ENCODE data around the gene SH3GL2. TPM values are rescaled to one million over a fixed set of nuclear protein-coding genes. Genes with fewer than 3 reads are reported as not detected.
A peak's percentile ranks its signal among the peaks of the same experiment; 100 is the strongest.

The SH3GL2 gene
- total RNA-seq, result not detected

- Mint-ChIP-seq H3K4me1 (peaks cover 6% of the 10 kb centered on the region), H3K4me3 (no peak within 1 kb of the TSS), H3K36me3 (ENCODE audit: low read depth) (no peaks in the 10 kb centered on the region), H3K27ac (no peak within 1 kb of the TSS), H3K27me3 (peaks cover 35% of the 10 kb centered on the region), H3K9me3 (ENCODE audit: low read depth) (peaks cover 6% of the 10 kb centered on the region)
- DNase-seq (peak; percentile 47), ATAC-seq (peak; percentile 60)
- intact Hi-C loops (cut with DNase I, micrococcal nuclease), result no loop called here
- ChIA-PET CTCF (no interaction called here), POLR2A (no interaction called here)
Observed at GRCh38 chr9:17578911-17579793, at the start of gene SH3GL2. Gene SH3GL2 (plus strand): TSS chr9:17579066.

GRCh38 chr9:17531642-17532254, 47.1 kb upstream of the SH3GL2 start:
- Mint-ChIP-seq H3K36me3 (ENCODE audit: low read depth) (no peaks in the 10 kb centered on the region), H3K4me1 (no peaks in the 10 kb centered on the region), H3K27me3 (no peaks in the 10 kb centered on the region), H3K9me3 (ENCODE audit: low read depth) (no peaks in the 10 kb centered on the region), H3K4me3 (no peak overlapping the region), H3K27ac (no peak overlapping the region)
- DNase-seq (peak; percentile 61), ATAC-seq (no peak)
- intact Hi-C loops (cut with DNase I, micrococcal nuclease), result loop anchor here (2.0 to 5.0 kb wide), 4 partner anchors 269 to 1496 kb away; no protein-coding TSS in a partner anchor
- ChIA-PET CTCF (interaction anchor here (0.7 to 1.5 kb wide), 2 partner anchors 17 to 682 kb away, joined by 3 to 4 read pairs; no protein-coding TSS in a partner anchor), POLR2A (no interaction called here)

- no peak for ATAC-seq
- no peak for DNase-seq
- Mint-ChIP-seq H3K9me3 (ENCODE audit: low read depth) (no peaks in the 10 kb centered on the region), H3K4me3 (no peak overlapping the region), H3K4me1 (no peaks in the 10 kb centered on the region), H3K36me3 (ENCODE audit: low read depth) (no peaks in the 10 kb centered on the region), H3K27me3 (no peaks in the 10 kb centered on the region), H3K27ac (no peak overlapping the region)
- POLR2A ChIA-PET, result no interaction called here
- intact Hi-C loops (cut with DNase I, micrococcal nuclease), result loop anchor here (5.0 kb wide), 2 partner anchors 270 to 1495 kb away; no protein-coding TSS in a partner anchor
- CTCF ChIA-PET, result interaction anchor here (0.6 to 1.5 kb wide), 4 partner anchors 16 to 1457 kb away, joined by 3 to 4 read pairs (median 4); no protein-coding TSS in a partner anchor
Observed at GRCh38 chr9:17532461-17532860, 46.4 kb upstream of the SH3GL2 start.

- no peak for ATAC-seq
- CTCF ChIA-PET, result no interaction called here
- POLR2A ChIA-PET, result no interaction called here
Observed at GRCh38 chr9:17535176-17535575, 43.7 kb upstream of the SH3GL2 start.

GRCh38 chr9:17536027-17536426, 42.8 kb upstream of the SH3GL2 start:
- ChIA-PET CTCF (no interaction called here), POLR2A (no interaction called here)
- ATAC-seq (no peak), DNase-seq (no peak)
- no peak overlapping the region for H3K27ac Mint-ChIP-seq
- intact Hi-C loops (cut with DNase I, micrococcal nuclease), result no loop called here
- H3K27me3 Mint-ChIP-seq, result no peaks in the 10 kb centered on the region
- H3K4me3 Mint-ChIP-seq, result no peak overlapping the region
- H3K9me3 Mint-ChIP-seq (ENCODE audit: low read depth), result no peaks in the 10 kb centered on the region
- no peaks in the 10 kb centered on the region for H3K36me3 Mint-ChIP-seq (ENCODE audit: low read depth)
- no peaks in the 10 kb centered on the region for H3K4me1 Mint-ChIP-seq

More at GRCh38 chr9:17535176-17535575, 43.7 kb upstream of the SH3GL2 start:
- intact Hi-C loops (cut with DNase I, micrococcal nuclease), result no loop called here
- Mint-ChIP-seq H3K27me3 (no peaks in the 10 kb centered on the region), H3K27ac (no peak overlapping the region), H3K4me3 (no peak overlapping the region), H3K9me3 (ENCODE audit: low read depth) (no peaks in the 10 kb centered on the region), H3K36me3 (ENCODE audit: low read depth) (no peaks in the 10 kb centered on the region), H3K4me1 (no peaks in the 10 kb centered on the region)
- DNase-seq, result no peak

GRCh38 chr9:17551023-17551422, 27.8 kb upstream of the SH3GL2 start:
- Mint-ChIP-seq H3K4me1 (no peaks in the 10 kb centered on the region), H3K4me3 (no peak overlapping the region), H3K27ac (no peak overlapping the region), H3K9me3 (ENCODE audit: low read depth) (peaks cover 4% of the 10 kb centered on the region), H3K36me3 (ENCODE audit: low read depth) (no peaks in the 10 kb centered on the region), H3K27me3 (no peaks in the 10 kb centered on the region)
- ChIA-PET CTCF (interaction anchor here (0.6 kb wide), 1 partner anchor 32 kb away, joined by 3 read pairs; no protein-coding TSS in a partner anchor), POLR2A (no interaction called here)
- no peak for ATAC-seq
- DNase-seq, result no peak
- intact Hi-C loops (cut with DNase I, micrococcal nuclease), result no loop called here

GRCh38 chr9:17555362-17556054, 23.4 kb upstream of the SH3GL2 start:
- intact Hi-C loops (cut with DNase I, micrococcal nuclease), result no loop called here
- ATAC-seq, result no peak
- no peak overlapping the region for H3K4me3 Mint-ChIP-seq
- CTCF ChIA-PET, result no interaction called here
- POLR2A ChIA-PET, result no interaction called here
- H3K27ac Mint-ChIP-seq, result no peak overlapping the region
- no peaks in the 10 kb centered on the region for H3K36me3 Mint-ChIP-seq (ENCODE audit: low read depth)
- no peak for DNase-seq
- H3K4me1 Mint-ChIP-seq, result no peaks in the 10 kb centered on the region
- no peaks in the 10 kb centered on the region for H3K9me3 Mint-ChIP-seq (ENCODE audit: low read depth)
- no peaks in the 10 kb centered on the region for H3K27me3 Mint-ChIP-seq

GRCh38 chr9:17556255-17556654, 22.6 kb upstream of the SH3GL2 start:
- intact Hi-C loops (cut with DNase I, micrococcal nuclease), result no loop called here
- CTCF ChIA-PET, result no interaction called here

GRCh38 chr9:17556935-17557334, 21.9 kb upstream of the SH3GL2 start:
- POLR2A ChIA-PET, result no interaction called here
- no peak for ATAC-seq
- intact Hi-C loops (cut with DNase I, micrococcal nuclease), result no loop called here
- no peaks in the 10 kb centered on the region for H3K4me1 Mint-ChIP-seq
- no peak overlapping the region for H3K4me3 Mint-ChIP-seq
- peaks cover under 1% of the 10 kb centered on the region for H3K9me3 Mint-ChIP-seq (ENCODE audit: low read depth)
- no peaks in the 10 kb centered on the region for H3K36me3 Mint-ChIP-seq (ENCODE audit: low read depth)
- CTCF ChIA-PET, result no interaction called here
- DNase-seq, result no peak
- no peaks in the 10 kb centered on the region for H3K27me3 Mint-ChIP-seq
- H3K27ac Mint-ChIP-seq, result no peak overlapping the region

More at GRCh38 chr9:17556255-17556654, 22.6 kb upstream of the SH3GL2 start:
- Mint-ChIP-seq H3K27me3 (no peaks in the 10 kb centered on the region), H3K4me1 (no peaks in the 10 kb centered on the region), H3K27ac (no peak overlapping the region), H3K36me3 (ENCODE audit: low read depth) (no peaks in the 10 kb centered on the region), H3K9me3 (ENCODE audit: low read depth) (no peaks in the 10 kb centered on the region), H3K4me3 (no peak overlapping the region)
- POLR2A ChIA-PET, result no interaction called here
- DNase-seq, result no peak
- ATAC-seq, result no peak

- intact Hi-C loops (cut with DNase I, micrococcal nuclease), result no loop called here
- H3K27me3 Mint-ChIP-seq, result peaks cover 4% of the 10 kb centered on the region
- no peak for DNase-seq
Observed at GRCh38 chr9:17571825-17572224, 7.0 kb upstream of the SH3GL2 start.

GRCh38 chr9:17574342-17574741, 4.5 kb upstream of the SH3GL2 start:
- ChIA-PET POLR2A (no interaction called here), CTCF (no interaction called here)
- Mint-ChIP-seq H3K36me3 (ENCODE audit: low read depth) (no peaks in the 10 kb centered on the region), H3K9me3 (ENCODE audit: low read depth) (peaks cover 6% of the 10 kb centered on the region), H3K4me1 (peaks cover 5% of the 10 kb centered on the region), H3K27ac (no peak overlapping the region), H3K4me3 (no peak overlapping the region), H3K27me3 (peaks cover 17% of the 10 kb centered on the region)
- intact Hi-C loops (cut with DNase I, micrococcal nuclease), result no loop called here
- no peak for DNase-seq
- ATAC-seq, result no peak

More at GRCh38 chr9:17571825-17572224, 7.0 kb upstream of the SH3GL2 start:
- Mint-ChIP-seq H3K36me3 (ENCODE audit: low read depth) (no peaks in the 10 kb centered on the region), H3K9me3 (ENCODE audit: low read depth) (peaks cover 6% of the 10 kb centered on the region), H3K4me3 (no peak overlapping the region), H3K27ac (no peak overlapping the region), H3K4me1 (peaks cover 5% of the 10 kb centered on the region)
- CTCF ChIA-PET, result no interaction called here
- POLR2A ChIA-PET, result no interaction called here
- ATAC-seq, result no peak
